ENCODE measurements around the gene ST8SIA1. TPM values are rescaled to one million over a fixed set of nuclear protein-coding genes. Genes with fewer than 3 reads are reported as not detected.
"Not testable (repeated sequence)": the region's sequence is repeated elsewhere in the genome, so short reads cannot be mapped to it uniquely, and the experiment has no call there.

ST8SIA1 gene
- total RNA-seq (39.4 TPM), polyA plus RNA-seq (1 to 10 TPM; 1.2 to 5.3 (median 2.9) TPM)

DNA sequence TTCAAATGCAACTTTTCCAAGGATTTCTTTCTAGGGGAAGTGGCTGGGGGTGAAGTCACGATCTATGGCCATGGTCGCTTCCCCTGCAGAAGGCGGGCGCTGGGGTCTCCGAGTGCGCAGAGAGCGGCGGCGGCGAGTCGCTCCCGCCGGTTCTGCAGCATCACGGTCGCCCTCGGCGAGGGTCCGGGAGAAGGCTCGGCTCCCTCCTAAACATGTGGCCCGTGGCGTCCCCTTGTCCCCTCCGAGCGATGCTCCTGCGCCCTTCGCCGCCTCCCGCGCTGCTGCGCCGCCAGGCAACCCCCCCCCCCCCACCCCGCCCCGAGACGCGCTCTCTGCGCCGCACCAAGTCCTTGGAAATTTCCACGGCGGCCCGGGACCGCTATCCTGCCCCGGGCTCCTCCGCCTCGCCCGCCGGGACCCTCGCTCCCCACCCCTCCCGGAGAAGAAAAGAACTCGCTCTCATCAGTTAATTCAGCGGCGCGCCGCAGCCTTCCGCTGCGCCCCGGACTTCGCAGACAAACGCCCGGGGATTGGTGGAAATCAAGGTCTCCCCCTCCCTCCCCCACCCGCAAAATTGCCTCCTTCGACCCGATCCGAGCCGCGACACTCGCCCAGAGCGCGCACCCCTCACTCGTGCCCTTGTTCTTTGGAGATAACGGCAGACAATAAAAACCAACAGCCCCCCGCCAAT lies at the start of gene ST8SIA1:
ST8SIA1 (minus strand) TSS at position 298 of the 691 bp plus-strand sequence. CDS start 475 bp downstream, outside the sequence.
- H3K4me3 Mint-ChIP-seq: peak within 1 kb of the TSS; percentile 90 to 96 (median 94)
- peak; percentile 63 to 72 (median 71) for DNase-seq
- Histone ChIP-seq H3K4me3 (ENCODE audit: low read depth, low read length) (peak within 1 kb of the TSS; percentile 92), H3K4me1 (ENCODE audit: control insufficient read depth, insufficient read depth, low read length, poor library complexity, severe bottlenecking) (peaks cover 40% of the 10 kb centered on the region), H3K36me3 (ENCODE audit: control insufficient read depth, insufficient read depth, low read length) (no peaks in the 10 kb centered on the region), H3K9me3 (ENCODE audit: control insufficient read depth in 2 of 2, low read length in 2 of 2) (no peaks in the 10 kb centered on the region), H3K27ac (ENCODE audit: insufficient read depth, low read length, poor library complexity, severe bottlenecking) (peak within 1 kb of the TSS; percentile 74), H3K27me3 (ENCODE audit: control insufficient read depth, insufficient read depth, low read length) (no peaks in the 10 kb centered on the region)
- ATAC-seq (ENCODE audit: low read depth in 2 of 2): peak; percentile 48 to 54
- no peaks in the 10 kb centered on the region for H3K9me3 Mint-ChIP-seq
- H3K27ac Mint-ChIP-seq: peak within 1 kb of the TSS; percentile 93 to 98 (median 94)
- peaks cover 10% of the 10 kb centered on the region for H3K27me3 Mint-ChIP-seq
- peaks cover 16 to 52% (median 43%) of the 10 kb centered on the region in 4 donors for H3K4me1 Mint-ChIP-seq
- no peaks in the 10 kb centered on the region for H3K36me3 Mint-ChIP-seq

- DNase-seq: no peak
Observed at GRCh38 chr12:22380031-22380430, 45.5 kb upstream of the ST8SIA1 start.

DNA sequence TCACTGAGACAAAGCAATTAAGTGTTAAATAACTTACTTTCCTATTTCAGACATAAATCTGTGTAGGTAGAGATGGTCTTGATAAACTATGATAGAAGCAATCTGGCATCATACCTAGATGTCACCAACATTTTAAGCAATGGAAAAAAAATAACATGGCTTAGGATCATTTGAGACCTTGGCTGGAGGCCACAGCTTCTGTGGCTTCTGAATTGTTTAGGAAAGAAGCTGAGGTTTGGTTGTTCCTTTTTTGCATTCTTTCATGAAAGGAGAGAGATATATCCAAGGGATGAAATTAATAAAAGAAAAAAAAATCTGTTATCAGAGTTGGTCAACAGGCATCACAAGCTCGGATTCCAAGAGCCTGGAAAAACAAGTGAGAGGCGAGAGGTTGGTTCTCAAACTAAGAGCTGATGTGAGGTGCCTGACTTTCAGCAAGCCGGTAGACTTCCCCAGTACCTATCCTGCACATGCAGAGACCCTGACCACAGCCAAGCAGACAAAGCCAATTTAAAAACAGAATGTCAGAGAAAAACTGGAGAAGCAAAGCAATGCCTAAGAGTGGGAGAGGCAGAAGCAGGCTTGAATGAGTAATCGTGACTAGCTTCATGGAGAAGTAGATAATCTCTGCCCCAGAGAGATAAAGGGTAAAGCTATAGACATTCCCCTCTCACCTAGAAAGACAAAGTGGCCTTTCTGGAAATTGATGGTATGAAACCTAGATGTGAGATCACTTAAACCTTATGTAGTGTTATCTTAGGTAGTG lies 43.4 kb upstream of the ST8SIA1 start:
- no peak for DNase-seq
- no peaks in the 10 kb centered on the region for H3K36me3 ChIP-seq (ENCODE audit: control insufficient read depth, insufficient read depth, low read length)
- no peaks in the 10 kb centered on the region for H3K9me3 ChIP-seq (ENCODE audit: control insufficient read depth in 2 of 2, low read length in 2 of 2)
- no peak overlapping the region for H3K4me3 ChIP-seq (ENCODE audit: low read depth, low read length)
- no peak overlapping the region for H3K27ac ChIP-seq (ENCODE audit: insufficient read depth, low read length, poor library complexity, severe bottlenecking)
- peaks cover 7% of the 10 kb centered on the region for H3K4me1 ChIP-seq (ENCODE audit: control insufficient read depth, insufficient read depth, low read length, poor library complexity, severe bottlenecking)
- H3K4me1 Mint-ChIP-seq: peaks cover 14 to 25% (median 16%) of the 10 kb centered on the region in 4 donors
- H3K4me3 Mint-ChIP-seq: no peak overlapping the region
- H3K9me3 Mint-ChIP-seq: peaks cover 0 to 3% (median 0%) of the 10 kb centered on the region in 7 donors
- H3K36me3 Mint-ChIP-seq: no peaks in the 10 kb centered on the region
- ATAC-seq (ENCODE audit: low read depth in 2 of 2): no peak
- H3K27me3 Mint-ChIP-seq: no peaks in the 10 kb centered on the region
- H3K27me3 ChIP-seq (ENCODE audit: control insufficient read depth, insufficient read depth, low read length): no peaks in the 10 kb centered on the region
- peak overlapping the region in 1 of 3 donors; percentile 44 for H3K27ac Mint-ChIP-seq

More at GRCh38 chr12:22380031-22380430, 45.5 kb upstream of the ST8SIA1 start:
- no peak overlapping the region for H3K27ac ChIP-seq (ENCODE audit: insufficient read depth, low read length, poor library complexity, severe bottlenecking)
- H3K27me3 ChIP-seq (ENCODE audit: control insufficient read depth, insufficient read depth, low read length): no peaks in the 10 kb centered on the region
- H3K9me3 ChIP-seq (ENCODE audit: control insufficient read depth in 2 of 2, low read length in 2 of 2): no peaks in the 10 kb centered on the region
- H3K4me1 ChIP-seq (ENCODE audit: control insufficient read depth, insufficient read depth, low read length, poor library complexity, severe bottlenecking): no peaks in the 10 kb centered on the region
- H3K4me3 ChIP-seq (ENCODE audit: low read depth, low read length): no peak overlapping the region
- H3K27me3 Mint-ChIP-seq: no peaks in the 10 kb centered on the region
- H3K9me3 Mint-ChIP-seq: peaks cover 0 to 3% (median 0%) of the 10 kb centered on the region in 7 donors
- no peak for ATAC-seq (ENCODE audit: low read depth in 2 of 2)
- no peak overlapping the region for H3K4me3 Mint-ChIP-seq
- H3K27ac Mint-ChIP-seq: no peak overlapping the region
- no peaks in the 10 kb centered on the region for H3K36me3 Mint-ChIP-seq
- H3K4me1 Mint-ChIP-seq: peaks cover 0 to 10% (median 2%) of the 10 kb centered on the region in 4 donors
- H3K36me3 ChIP-seq (ENCODE audit: control insufficient read depth, insufficient read depth, low read length): no peaks in the 10 kb centered on the region

GRCh38 chr12:22376596-22377150 lies 42.2 kb upstream of the ST8SIA1 start:
- H3K9me3 Mint-ChIP-seq; H3K36me3 Mint-ChIP-seq; H3K4me1 ChIP-seq (ENCODE audit: control insufficient read depth, insufficient read depth, low read length, poor library complexity, severe bottlenecking); H3K9me3 ChIP-seq (ENCODE audit: control insufficient read depth in 2 of 2, low read length in 2 of 2); H3K4me3 ChIP-seq (ENCODE audit: low read depth, low read length); H3K36me3 ChIP-seq (ENCODE audit: control insufficient read depth, insufficient read depth, low read length); H3K27me3 ChIP-seq (ENCODE audit: control insufficient read depth, insufficient read depth, low read length); DNase-seq; H3K27ac Mint-ChIP-seq; ATAC-seq (ENCODE audit: low read depth in 2 of 2); H3K4me3 Mint-ChIP-seq; H3K27me3 Mint-ChIP-seq; H3K27ac ChIP-seq (ENCODE audit: insufficient read depth, low read length, poor library complexity, severe bottlenecking): not testable (repeated sequence)
- peaks cover 15 to 20% (median 18%) of the 10 kb centered on the region in 4 donors for H3K4me1 Mint-ChIP-seq

DNA sequence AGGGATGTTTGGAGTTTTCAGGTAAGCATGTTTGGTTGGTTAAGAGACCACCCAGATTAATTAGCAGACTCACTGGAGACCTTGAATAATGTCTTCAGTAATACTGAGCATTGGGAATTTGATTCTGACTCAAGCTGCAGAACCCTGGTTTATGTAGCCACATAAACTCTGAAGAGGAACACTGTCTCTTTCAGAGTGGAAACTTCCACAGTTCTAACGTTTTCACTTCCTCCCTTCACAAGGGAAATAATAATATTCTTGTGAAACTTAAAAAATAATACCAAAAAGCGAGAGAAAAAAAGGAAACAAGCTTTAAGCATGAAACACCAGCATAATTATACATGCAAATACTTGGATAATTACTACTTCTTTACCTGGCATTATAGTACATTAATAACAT lies 40.0 kb upstream of the ST8SIA1 start:
- no peaks in the 10 kb centered on the region for H3K9me3 ChIP-seq (ENCODE audit: control insufficient read depth in 2 of 2, low read length in 2 of 2)
- DNase-seq (no peak), ATAC-seq (ENCODE audit: low read depth in 2 of 2) (no peak)
- peaks cover 0 to 2% (median 0%) of the 10 kb centered on the region in 7 donors for H3K9me3 Mint-ChIP-seq
- peaks cover 7% of the 10 kb centered on the region for H3K4me1 ChIP-seq (ENCODE audit: control insufficient read depth, insufficient read depth, low read length, poor library complexity, severe bottlenecking)
- no peaks in the 10 kb centered on the region for H3K27me3 ChIP-seq (ENCODE audit: control insufficient read depth, insufficient read depth, low read length)
- no peak overlapping the region for H3K27ac ChIP-seq (ENCODE audit: insufficient read depth, low read length, poor library complexity, severe bottlenecking)
- peaks cover 15 to 21% (median 20%) of the 10 kb centered on the region in 4 donors for H3K4me1 Mint-ChIP-seq
- no peak overlapping the region for H3K4me3 Mint-ChIP-seq
- H3K4me3 ChIP-seq (ENCODE audit: low read depth, low read length): no peak overlapping the region
- H3K27ac Mint-ChIP-seq: no peak overlapping the region
- no peaks in the 10 kb centered on the region for H3K36me3 ChIP-seq (ENCODE audit: control insufficient read depth, insufficient read depth, low read length)
- H3K36me3 Mint-ChIP-seq: no peaks in the 10 kb centered on the region
- H3K27me3 Mint-ChIP-seq: no peaks in the 10 kb centered on the region

DNA sequence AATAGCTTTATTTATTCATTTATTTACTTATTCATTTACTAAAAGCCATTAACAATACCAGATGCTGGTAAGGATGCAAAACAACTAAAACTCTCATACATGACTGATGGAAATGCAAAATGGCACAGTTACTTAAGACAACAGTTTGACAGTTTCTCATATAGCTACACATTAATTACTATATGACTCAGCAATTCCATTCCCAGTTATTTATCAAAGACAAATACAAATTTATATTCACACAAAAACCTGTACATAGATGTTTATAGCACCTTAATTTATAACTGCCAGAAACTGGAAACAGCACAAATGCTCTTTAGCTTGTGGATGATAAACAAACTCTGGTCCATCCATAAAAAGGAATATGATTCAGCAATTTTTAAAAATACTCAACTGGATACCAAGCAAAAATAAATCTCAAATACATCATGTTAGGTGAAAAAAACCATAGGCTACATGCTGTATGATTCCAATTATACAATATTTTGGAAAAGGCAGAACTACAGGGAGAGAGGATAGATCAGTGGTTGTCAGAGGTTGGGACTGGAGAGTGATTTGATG lies 37.9 kb upstream of the ST8SIA1 start:
- Histone ChIP-seq H3K4me3 (ENCODE audit: low read depth, low read length) (no peak overlapping the region), H3K27me3 (ENCODE audit: control insufficient read depth, insufficient read depth, low read length) (no peaks in the 10 kb centered on the region), H3K4me1 (ENCODE audit: control insufficient read depth, insufficient read depth, low read length, poor library complexity, severe bottlenecking) (peaks cover 7% of the 10 kb centered on the region), H3K9me3 (ENCODE audit: control insufficient read depth in 2 of 2, low read length in 2 of 2) (no peaks in the 10 kb centered on the region), H3K36me3 (ENCODE audit: control insufficient read depth, insufficient read depth, low read length) (no peaks in the 10 kb centered on the region), H3K27ac (ENCODE audit: insufficient read depth, low read length, poor library complexity, severe bottlenecking) (no peak overlapping the region)
- Mint-ChIP-seq H3K4me1 (peaks cover 15 to 21% (median 20%) of the 10 kb centered on the region in 4 donors), H3K4me3 (no peak overlapping the region), H3K9me3 (peaks cover 0 to 17% (median 3%) of the 10 kb centered on the region in 7 donors), H3K27me3 (no peaks in the 10 kb centered on the region), H3K27ac (no peak overlapping the region), H3K36me3 (peaks cover 15% of the 10 kb centered on the region)
- DNase-seq: no peak
- no peak for ATAC-seq (ENCODE audit: low read depth in 2 of 2)

DNA sequence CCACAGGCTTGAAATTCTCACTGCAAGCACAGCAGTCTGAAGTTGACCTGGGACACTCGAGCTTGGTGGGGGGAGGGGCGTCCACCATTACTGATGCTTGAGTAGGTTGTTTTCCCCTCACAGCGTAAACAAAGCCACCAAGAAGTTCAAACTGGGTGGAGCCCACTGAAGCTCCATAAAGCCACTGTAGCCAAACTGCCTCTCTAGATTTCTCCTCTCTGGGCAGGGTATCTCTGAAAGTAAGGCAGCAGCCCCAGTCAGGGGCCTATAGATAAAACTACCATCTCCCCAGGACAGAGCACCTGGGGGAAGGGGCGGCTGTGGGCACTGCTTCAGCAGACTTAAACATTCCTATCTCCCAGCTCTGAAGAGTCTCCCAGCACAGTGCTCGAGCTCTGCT lies 31.7 kb upstream of the ST8SIA1 start:
- no peak for ATAC-seq (ENCODE audit: low read depth in 2 of 2)
- H3K27me3 Mint-ChIP-seq: no peaks in the 10 kb centered on the region
- H3K9me3 Mint-ChIP-seq: peaks cover 0 to 24% (median 3%) of the 10 kb centered on the region in 7 donors
- no peaks in the 10 kb centered on the region for H3K4me1 ChIP-seq (ENCODE audit: control insufficient read depth, insufficient read depth, low read length, poor library complexity, severe bottlenecking)
- H3K4me3 Mint-ChIP-seq: no peak overlapping the region
- no peaks in the 10 kb centered on the region for H3K27me3 ChIP-seq (ENCODE audit: control insufficient read depth, insufficient read depth, low read length)
- no peak for DNase-seq
- H3K4me1 Mint-ChIP-seq: peaks cover 0 to 2% (median under 1%) of the 10 kb centered on the region in 4 donors
- no peak overlapping the region for H3K4me3 ChIP-seq (ENCODE audit: low read depth, low read length)
- H3K27ac Mint-ChIP-seq: no peak overlapping the region
- H3K36me3 Mint-ChIP-seq: peaks cover 19% of the 10 kb centered on the region
- no peak overlapping the region for H3K27ac ChIP-seq (ENCODE audit: insufficient read depth, low read length, poor library complexity, severe bottlenecking)
- H3K36me3 ChIP-seq (ENCODE audit: control insufficient read depth, insufficient read depth, low read length): no peaks in the 10 kb centered on the region
- no peaks in the 10 kb centered on the region for H3K9me3 ChIP-seq (ENCODE audit: control insufficient read depth in 2 of 2, low read length in 2 of 2)
